HG02642 (cell line): Measurements from ENCODE around the gene CDK11B.
"Not testable (repeated sequence)": the region's sequence is repeated elsewhere in the genome, so short reads cannot be mapped to it uniquely, and the experiment has no call there.

Source experiments
- ATAC-seq: cut with Tn5 transposase; IDR thresholded peaks from one replicate; pipeline ENCODE4 v1.9.1; 2021; ENCODE audit warnings: mild to moderate bottlenecking; ENCODE audit not compliant: unreplicated experiment, poor library complexity

Gene CDK11B

GRCh38 chr1:1664318-1664717, 5.5 kb upstream of the CDK11B start:
- ATAC-seq = not testable (repeated sequence)

GRCh38 chr1:1662830-1663560, 4.2 kb upstream of the CDK11B start:
- not testable (repeated sequence) for ATAC-seq

GRCh38 chr1:1662392-1662791, 3.6 kb upstream of the CDK11B start:
- not testable (repeated sequence) for ATAC-seq

GRCh38 chr1:1648265-1648664, 10.5 kb downstream of the CDK11B start:
- not testable (repeated sequence) for ATAC-seq

- not testable (repeated sequence) for ATAC-seq
Measured at GRCh38 chr1:1647567-1648241, 11.1 kb downstream of the CDK11B start.

- ATAC-seq = not testable (repeated sequence)
Measured at GRCh38 chr1:1646326-1646725, 12.5 kb downstream of the CDK11B start.

GRCh38 chr1:1640711-1641461, 17.9 kb downstream of the CDK11B start:
- ATAC-seq = not testable (repeated sequence)

GRCh38 chr1:1640081-1640480, 18.7 kb downstream of the CDK11B start:
- not testable (repeated sequence) for ATAC-seq

GRCh38 chr1:1639368-1639767, 19.4 kb downstream of the CDK11B start:
- ATAC-seq = not testable (repeated sequence)

GRCh38 chr1:1638528-1638927, 20.3 kb downstream of the CDK11B start:
- ATAC-seq = not testable (repeated sequence)

GRCh38 chr1:1637479-1637875, 21.3 kb downstream of the CDK11B start:
- ATAC-seq = not testable (repeated sequence)

GRCh38 chr1:1636621-1637478, 22.0 kb downstream of the CDK11B start:
- not testable (repeated sequence) for ATAC-seq

- not testable (repeated sequence) for ATAC-seq
Measured at GRCh38 chr1:1634613-1635012, 24.2 kb downstream of the CDK11B start.

GRCh38 chr1:1633409-1633808, 25.4 kb downstream of the CDK11B start:
- ATAC-seq = not testable (repeated sequence)

GRCh38 chr1:1631782-1632420, 26.9 kb downstream of the CDK11B start, which contains the start of gene MMP23B:
Gene MMP23B, plus strand, starts transcription at chr1:1632173. Its CDS starts 46 bp downstream, at chr1:1632219.
- ATAC-seq = no peak

- ATAC-seq = no peak
Measured at GRCh38 chr1:1630965-1631781, 27.6 kb downstream of the CDK11B start.

- peak; percentile 56 for ATAC-seq
Measured at GRCh38 chr1:1630191-1630964, 28.4 kb downstream of the CDK11B start.
